Esophagus (tissue), 2 donors: ENCODE results near the gene HCAR2. TPM values are rescaled to one million over a fixed set of nuclear protein-coding genes. Genes with fewer than 3 reads are reported as not detected.
"Not testable (repeated sequence)": the region's sequence is repeated elsewhere in the genome, so short reads cannot be mapped to it uniquely, and the experiment has no call there.

Experiments
- H3K27ac ChIP-seq, 2 donors: one replicate each; pipeline ENCODE4 v1.5.1; 2013; ENCODE audit warnings: low read depth in 2 of 2, mild to moderate bottlenecking in 2 of 2, inconsistent platforms in 1 of 2, low read length in 1 of 2, moderate library complexity in 1 of 2
- H3K27me3 ChIP-seq, 2 donors: one replicate each; pipeline ENCODE4 v1.6.1; 2013; ENCODE audit warnings: low read length in 2 of 2, control low read depth in 1 of 2, mild to moderate bottlenecking in 1 of 2; ENCODE audit not compliant: insufficient read depth in 2 of 2, control insufficient read depth in 1 of 2
- H3K36me3 ChIP-seq, 2 donors: one replicate each; pipeline ENCODE4 v1.6.1; 2013; ENCODE audit warnings: low read length in 1 of 2; ENCODE audit not compliant: control insufficient read depth in 2 of 2, insufficient read depth in 2 of 2
- H3K4me1 ChIP-seq, 2 donors: one replicate each; pipeline ENCODE4 v1.6.1; 2013; ENCODE audit warnings: low read length in 1 of 2; ENCODE audit not compliant: control insufficient read depth in 2 of 2, insufficient read depth in 2 of 2
- H3K4me3 ChIP-seq, 2 donors: one replicate each; pipeline ENCODE4 v1.5.1; 2013; ENCODE audit warnings: low read length in 2 of 2, mild to moderate bottlenecking in 2 of 2, low read depth in 1 of 2, moderate library complexity in 1 of 2
- H3K9me3 ChIP-seq, 2 donors: one replicate each; pipeline ENCODE4 v1.6.1; 2013; ENCODE audit warnings: mild to moderate bottlenecking in 2 of 2, low read depth in 1 of 2, low read length in 1 of 2, moderate library complexity in 1 of 2; ENCODE audit not compliant: control insufficient read depth in 2 of 2, insufficient read depth in 1 of 2
- WGBS, 2 donors: extraction: QIAGEN DNeasy Blood & Tissue Kit; methylation state at CpG; one replicate each; pipeline ENCODE4 v1.1.7; 2013; 5-methylcytosine and 5-hydroxymethylcytosine counted together
- polyA plus RNA-seq, 2 donors: library from polyadenylated mRNA; stranded (reverse); fragments of 200-250 nt; gene quantifications; one replicate each; pipeline ENCODE4 v1.2.3, GENCODE V29; 2013
- donor health status: healthy with polysubstance abuse.
- donor health status: Bipolar disorder and iron deficiency.

Gene HCAR2
- polyA plus RNA-seq, 2 donors, result 35.6 to 53.2 TPM

- no peak overlapping the region for H3K4me3 ChIP-seq
- no peaks in the 10 kb centered on the region for H3K36me3 ChIP-seq
- H3K4me1 ChIP-seq, result no peaks in the 10 kb centered on the region
- no peaks in the 10 kb centered on the region for H3K9me3 ChIP-seq
- 69 to 81% methylated on average over 3 of the region's 3 CpGs for WGBS, 2 donors
- H3K27me3 ChIP-seq, result no peaks in the 10 kb centered on the region
- H3K27ac ChIP-seq, result no peak overlapping the region
Measured at GRCh38 chr12:122691566-122691965, 11.6 kb downstream of the HCAR2 start.

DNA sequence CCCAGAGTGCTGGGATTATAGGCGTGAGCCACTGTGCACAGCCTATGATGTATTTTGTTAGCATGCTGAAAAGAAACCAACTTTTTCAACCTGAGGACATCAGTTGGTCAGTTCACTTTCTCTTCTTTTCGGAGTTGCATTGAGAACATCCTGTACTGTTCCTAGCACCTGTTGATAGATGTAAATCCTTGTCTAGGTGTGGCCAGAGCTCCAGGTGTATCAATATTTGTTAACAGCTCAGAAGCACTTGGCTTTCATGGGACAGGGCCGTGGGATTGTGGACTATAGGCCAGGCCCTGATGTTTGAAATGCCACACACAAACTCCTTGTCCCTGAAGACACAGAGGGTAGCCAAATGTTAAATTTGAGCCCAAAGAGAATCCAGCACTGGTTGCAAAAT lies 14.9 kb downstream of the HCAR2 start:
- H3K36me3 ChIP-seq, result no peaks in the 10 kb centered on the region
- 81 to 84% methylated on average over 3 of the region's 3 CpGs for WGBS, 2 donors
- H3K27me3 ChIP-seq, result no peaks in the 10 kb centered on the region
- H3K9me3 ChIP-seq, result no peaks in the 10 kb centered on the region
- peak overlapping the region in 1 of 2 donors; percentile 2 for H3K27ac ChIP-seq
- no peaks in the 10 kb centered on the region for H3K4me1 ChIP-seq
- no peak overlapping the region for H3K4me3 ChIP-seq

DNA sequence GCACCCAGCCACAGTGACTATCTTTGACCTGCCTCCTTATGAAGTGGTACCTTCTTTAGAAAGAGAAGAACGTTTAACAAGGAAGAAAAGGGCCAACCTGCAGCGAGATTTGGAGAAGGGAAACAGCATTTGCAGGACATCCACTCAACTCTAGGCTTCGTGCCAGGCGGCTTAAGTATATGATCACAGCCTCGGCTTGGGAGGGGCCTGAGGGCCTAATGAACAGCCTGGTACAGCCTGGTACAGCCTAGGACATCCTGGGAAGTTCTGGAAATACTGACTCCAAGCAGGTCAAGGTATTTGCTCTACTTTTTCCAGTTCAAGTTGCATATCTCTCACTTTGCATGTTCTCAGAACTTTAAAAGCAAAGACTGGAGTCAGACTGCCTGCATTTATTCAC lies 16.1 kb downstream of the HCAR2 start:
- Histone ChIP-seq H3K27me3 (no peaks in the 10 kb centered on the region), H3K4me1 (no peaks in the 10 kb centered on the region), H3K4me3 (no peak overlapping the region), H3K27ac (no peak overlapping the region), H3K9me3 (no peaks in the 10 kb centered on the region), H3K36me3 (no peaks in the 10 kb centered on the region)
- WGBS, 2 donors, result 44 to 48% methylated on average over 5 of the region's 5 CpGs

- H3K9me3 ChIP-seq, result no peaks in the 10 kb centered on the region
- no peak overlapping the region for H3K4me3 ChIP-seq
- H3K27me3 ChIP-seq, result no peaks in the 10 kb centered on the region
- H3K36me3 ChIP-seq, result no peaks in the 10 kb centered on the region
- H3K4me1 ChIP-seq, result no peaks in the 10 kb centered on the region
- 88 to 94% methylated on average over 3 of the region's 3 CpGs for WGBS, 2 donors
- H3K27ac ChIP-seq, result no peak overlapping the region
Measured at GRCh38 chr12:122686538-122686937, 16.6 kb downstream of the HCAR2 start.

GRCh38 chr12:122684297-122684813 lies 18.8 kb downstream of the HCAR2 start:
- no peak overlapping the region for H3K4me3 ChIP-seq
- H3K4me1 ChIP-seq, result peaks cover 0 to under 1% of the 10 kb centered on the region in 2 donors
- H3K9me3 ChIP-seq, result no peaks in the 10 kb centered on the region
- WGBS, 2 donors, result 70 to 75% methylated on average over 5 of the region's 5 CpGs
- no peaks in the 10 kb centered on the region for H3K27me3 ChIP-seq
- H3K27ac ChIP-seq, result no peak overlapping the region
- H3K36me3 ChIP-seq, result no peaks in the 10 kb centered on the region

DNA sequence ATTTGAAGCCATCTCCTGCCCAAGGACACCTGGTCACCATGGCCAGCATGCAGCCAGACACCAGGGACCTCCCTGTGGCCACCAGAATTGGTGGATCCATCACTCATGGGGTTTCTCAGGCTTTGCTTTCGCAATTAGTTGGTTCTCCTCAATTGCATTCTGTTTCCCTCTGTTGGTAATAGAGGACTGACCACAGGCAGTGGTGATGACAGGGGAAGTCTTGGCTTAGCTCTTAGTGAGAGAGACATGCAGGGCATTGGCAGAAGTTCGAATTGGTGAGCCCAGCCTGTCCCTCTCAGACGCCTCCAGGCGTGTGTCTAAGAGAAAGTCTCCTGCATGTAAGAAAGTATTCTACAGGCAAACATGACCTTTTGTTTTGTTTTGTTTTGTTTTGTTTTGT lies 21.3 kb downstream of the HCAR2 start:
- Histone ChIP-seq H3K36me3 (no peaks in the 10 kb centered on the region), H3K9me3 (no peaks in the 10 kb centered on the region), H3K4me3 (no peak overlapping the region), H3K27me3 (no peaks in the 10 kb centered on the region), H3K27ac (no peak overlapping the region), H3K4me1 (peaks cover 0 to 2% of the 10 kb centered on the region in 2 donors)
- WGBS, 2 donors, result 74 to 80% methylated on average over 4 of the region's 4 CpGs

GRCh38 chr12:122680989-122681388 lies 22.2 kb downstream of the HCAR2 start:
- H3K27me3 ChIP-seq, H3K27ac ChIP-seq, H3K36me3 ChIP-seq, H3K4me3 ChIP-seq, H3K4me1 ChIP-seq, H3K9me3 ChIP-seq: not testable (repeated sequence)
- 87 to 91% methylated on average over 6 of the region's 6 CpGs for WGBS, 2 donors

- not testable (repeated sequence) for H3K27me3 ChIP-seq, H3K9me3 ChIP-seq, H3K36me3 ChIP-seq, H3K27ac ChIP-seq, H3K4me3 ChIP-seq, H3K4me1 ChIP-seq
- WGBS, 2 donors, result 95% methylated on average over 28 to 32 of the region's 32 CpGs
Measured at GRCh38 chr12:122676781-122677180, 26.4 kb downstream of the HCAR2 start.

DNA sequence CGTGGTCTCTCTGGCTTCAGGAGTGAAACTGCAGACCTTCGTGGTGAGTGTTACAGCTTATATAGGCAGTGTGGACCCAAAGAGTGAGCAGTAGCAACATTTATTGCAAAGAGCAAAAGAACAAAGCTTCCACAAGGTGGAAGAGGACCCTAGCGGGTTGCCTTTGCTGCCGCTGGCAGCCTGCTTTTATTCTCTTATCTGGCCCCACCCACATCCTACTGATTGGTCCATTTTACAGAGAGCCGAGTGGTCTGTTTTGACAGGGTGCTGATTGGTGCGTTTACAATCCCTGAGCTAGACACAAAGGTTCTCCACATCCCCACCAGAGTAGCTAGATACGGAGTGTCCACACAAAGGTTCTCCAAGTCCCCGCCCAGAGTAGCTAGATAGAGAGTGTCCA lies 27.1 kb downstream of the HCAR2 start:
- 89 to 92% methylated on average over 8 of the region's 8 CpGs for WGBS, 2 donors
- not testable (repeated sequence) for H3K9me3 ChIP-seq, H3K27ac ChIP-seq, H3K4me1 ChIP-seq, H3K4me3 ChIP-seq, H3K36me3 ChIP-seq, H3K27me3 ChIP-seq

GRCh38 chr12:122672515-122672914 lies 30.6 kb downstream of the HCAR2 start:
- H3K4me1 ChIP-seq, result no peaks in the 10 kb centered on the region
- no peaks in the 10 kb centered on the region for H3K36me3 ChIP-seq
- no peak overlapping the region for H3K27ac ChIP-seq
- H3K9me3 ChIP-seq, result no peaks in the 10 kb centered on the region
- H3K4me3 ChIP-seq, result no peak overlapping the region
- no peaks in the 10 kb centered on the region for H3K27me3 ChIP-seq
- 78 to 86% methylated on average over 2 of the region's 2 CpGs for WGBS, 2 donors
